WTC11 (cell line): ENCODE results near the gene HID1.

Source experiments
- ETV6 ChIP-seq: sonication (generic); formaldehyde crosslinking; IDR thresholded peaks from 2 replicates; pipeline ENCODE4 v1.8.1; 2022; ENCODE audit warnings: mild to moderate bottlenecking, missing genetic modification reagents
- FOXJ3 ChIP-seq: sonication (generic); formaldehyde crosslinking; IDR thresholded peaks from 2 replicates; pipeline ENCODE4 v1.9.0; 2021; ENCODE audit warnings: missing genetic modification reagents, mild to moderate bottlenecking, borderline replicate concordance
- TF ChIP-seq, protein P1 (sequence below): fragments of 200-600 bp; IDR thresholded peaks from 2 replicates; pipeline ENCODE4 v1.8.0; 2022; ENCODE audit warnings: antibody characterized with exemption

- TF ChIP-seq, protein P1, sequence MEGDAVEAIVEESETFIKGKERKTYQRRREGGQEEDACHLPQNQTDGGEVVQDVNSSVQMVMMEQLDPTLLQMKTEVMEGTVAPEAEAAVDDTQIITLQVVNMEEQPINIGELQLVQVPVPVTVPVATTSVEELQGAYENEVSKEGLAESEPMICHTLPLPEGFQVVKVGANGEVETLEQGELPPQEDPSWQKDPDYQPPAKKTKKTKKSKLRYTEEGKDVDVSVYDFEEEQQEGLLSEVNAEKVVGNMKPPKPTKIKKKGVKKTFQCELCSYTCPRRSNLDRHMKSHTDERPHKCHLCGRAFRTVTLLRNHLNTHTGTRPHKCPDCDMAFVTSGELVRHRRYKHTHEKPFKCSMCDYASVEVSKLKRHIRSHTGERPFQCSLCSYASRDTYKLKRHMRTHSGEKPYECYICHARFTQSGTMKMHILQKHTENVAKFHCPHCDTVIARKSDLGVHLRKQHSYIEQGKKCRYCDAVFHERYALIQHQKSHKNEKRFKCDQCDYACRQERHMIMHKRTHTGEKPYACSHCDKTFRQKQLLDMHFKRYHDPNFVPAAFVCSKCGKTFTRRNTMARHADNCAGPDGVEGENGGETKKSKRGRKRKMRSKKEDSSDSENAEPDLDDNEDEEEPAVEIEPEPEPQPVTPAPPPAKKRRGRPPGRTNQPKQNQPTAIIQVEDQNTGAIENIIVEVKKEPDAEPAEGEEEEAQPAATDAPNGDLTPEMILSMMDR = no peak
- TF ChIP-seq FOXJ3 (CRISPR knock-in tag) (no peak), ETV6 (CRISPR knock-in tag) (no peak)
Measured at GRCh38 chr17:74979408-74980146, 7.0 kb upstream of the HID1 start.
